Adrenal gland (tissue), 12 donors: Measurements from ENCODE around the gene MAPK7. TPM values are rescaled to one million over a fixed set of nuclear protein-coding genes. Genes with fewer than 3 reads are reported as not detected.

Experiments used
- DNase-seq, 7 donors: peaks; one replicate each; pipeline ENCODE4 v3.0.0-alpha.2; 2019 to 2020
- H3K27ac ChIP-seq, 5 donors: fragments of 200-600 bp; sonication (generic) in 4 of 5; 1 replicate in 3 of 5; 2 replicates in 2 of 5; pipeline versions ENCODE4 v1.5.1 to v1.8.0; 2016 to 2020; ENCODE audit warnings: mild to moderate bottlenecking in 1 of 5
- H3K27me3 ChIP-seq: fragments of 200-600 bp; 2 replicates; pipeline ENCODE4 v1.8.0; 2021
- H3K36me3 ChIP-seq, 2 donors: fragments of 200-600 bp; replicated peaks in 1 of 2; 1 replicate in 1 of 2; 2 replicates in 1 of 2; pipeline versions ENCODE4 v1.5.1 to v1.8.0; 2018 to 2022
- H3K4me1 ChIP-seq, 2 donors: fragments of 200-600 bp; replicated peaks in 1 of 2; 1 replicate in 1 of 2; 2 replicates in 1 of 2; pipeline versions ENCODE4 v1.5.1 to v1.8.0; 2018 to 2021
- H3K4me3 ChIP-seq, 4 donors: fragments of 200-600 bp; sonication (generic) in 3 of 4; one replicate each; pipeline ENCODE4 v1.5.1; 2016 to 2018
- H3K9me3 ChIP-seq, 3 donors: fragments of 200-600 bp; sonication (generic) in 1 of 3; replicated peaks in 1 of 3; 1 replicate in 2 of 3; 2 replicates in 1 of 3; pipeline versions ENCODE4 v1.5.1 to v1.8.0; 2016 to 2021
- POLR2A ChIP-seq, 2 donors: fragments of 450-650 bp; IDR thresholded peaks; one replicate each; pipeline ENCODE4 v1.6.1; 2017; ENCODE audit warnings: antibody characterized with exemption in 2 of 2, mild to moderate bottlenecking in 2 of 2, moderate library complexity in 1 of 2
- WGBS, 4 donors: extraction: QIAGEN DNeasy Blood & Tissue Kit in 2 of 4; methylation state at CpG; one replicate each; pipeline versions ENCODE4 v1.1.5 to v1.1.7; 2013 to 2017; 5-methylcytosine and 5-hydroxymethylcytosine counted together
- intact Hi-C, 2 donors: fragments of 100-400 bp; cut with DNase I; formaldehyde crosslinking; loops; one replicate each; pipeline versions ENCODE4 v1.14.1 to v1.15.0; 2022 to 2023
- polyA plus RNA-seq, 3 donors: library from polyadenylated mRNA; stranded (reverse); fragments of 200-250 nt in 2 of 3; fragments of 350-450 nt in 1 of 3; fragmentation: Illumina TruSeq in 1 of 3; extraction: RNeasy Lipid Tissue Mini Kit (QIAGEN cat#74804) in 1 of 3; gene quantifications; one replicate each; pipeline ENCODE4 v1.2.3, GENCODE V29; 2013 to 2014
- total RNA-seq, 9 donors: library from RNA; depleted of rRNA in 4 of 9; stranded (reverse); fragments of >200 nt in 4 of 9; fragments of 120-200 nt in 1 of 9; fragmentation: NEBNext Ultra II Directional in 1 of 9; extraction: Animal tissue kit (Norgen Biotek cat#: 25700) in 1 of 9; gene quantifications; one replicate each; pipeline versions ENCODE4 v1.1.0 to v1.2.4, GENCODE V29; 2013 to 2023
- TF ChIP-seq, protein P1 (sequence below), 6 experiments: fragments of 450-650 bp in 4 of 6; fragments of 200-600 bp in 2 of 6; sonication (generic) in 1 of 6; IDR thresholded peaks; 1 replicate in 5 of 6; 2 replicates in 1 of 6; pipeline versions ENCODE4 v1.5.1 to v1.8.0; 2016 to 2021; ENCODE audit warnings: antibody characterized with exemption in 6 of 6, mild to moderate bottlenecking in 2 of 6, moderate library complexity in 1 of 6
- donor health status: healthy with polysubstance abuse.
- donor health status: Bipolar disorder and iron deficiency.
- donor health status: DM: yes; HTN: yes; CAD: no.
- donor health status: DM: no; HTN: no; CAD: no.
- donor health status: DM: no; HTN: no; CAD: no.
- donor health status: DM: yes; HTN: yes; CAD: no.

MAPK7 gene
- total and polyA plus RNA-seq, 12 donors = 7.6 to 223 (median 44.6) TPM

- intact Hi-C loops = no loop called here
- WGBS, 4 donors = 84 to 88% (median 86%) methylated on average over 12 to 13 of the region's 13 CpGs
- Histone ChIP-seq H3K27ac (peak overlapping the region in 1 of 5 donors; percentile 36), H3K36me3 (peaks cover 0 to 53% of the 10 kb centered on the region in 2 donors), H3K4me1 (peaks cover 31 to 51% of the 10 kb centered on the region in 2 donors), H3K27me3 (no peaks in the 10 kb centered on the region), H3K4me3 (no peak overlapping the region), H3K9me3 (no peaks in the 10 kb centered on the region)
- peak in 3 of 7 donors; percentile 9 to 53 (median 12) for DNase-seq
- TF ChIP-seq, protein P1, sequence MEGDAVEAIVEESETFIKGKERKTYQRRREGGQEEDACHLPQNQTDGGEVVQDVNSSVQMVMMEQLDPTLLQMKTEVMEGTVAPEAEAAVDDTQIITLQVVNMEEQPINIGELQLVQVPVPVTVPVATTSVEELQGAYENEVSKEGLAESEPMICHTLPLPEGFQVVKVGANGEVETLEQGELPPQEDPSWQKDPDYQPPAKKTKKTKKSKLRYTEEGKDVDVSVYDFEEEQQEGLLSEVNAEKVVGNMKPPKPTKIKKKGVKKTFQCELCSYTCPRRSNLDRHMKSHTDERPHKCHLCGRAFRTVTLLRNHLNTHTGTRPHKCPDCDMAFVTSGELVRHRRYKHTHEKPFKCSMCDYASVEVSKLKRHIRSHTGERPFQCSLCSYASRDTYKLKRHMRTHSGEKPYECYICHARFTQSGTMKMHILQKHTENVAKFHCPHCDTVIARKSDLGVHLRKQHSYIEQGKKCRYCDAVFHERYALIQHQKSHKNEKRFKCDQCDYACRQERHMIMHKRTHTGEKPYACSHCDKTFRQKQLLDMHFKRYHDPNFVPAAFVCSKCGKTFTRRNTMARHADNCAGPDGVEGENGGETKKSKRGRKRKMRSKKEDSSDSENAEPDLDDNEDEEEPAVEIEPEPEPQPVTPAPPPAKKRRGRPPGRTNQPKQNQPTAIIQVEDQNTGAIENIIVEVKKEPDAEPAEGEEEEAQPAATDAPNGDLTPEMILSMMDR (IDR thresholded peaks at IDR 0.05) = no peak
- no peak for TF ChIP-seq POLR2A (IDR thresholded peaks at IDR 0.05)
Measured at GRCh38 chr17:19382531-19383444, 4.5 kb downstream of the MAPK7 start.

GRCh38 chr17:19383681-19384470, 5.6 kb downstream of the MAPK7 start:
- H3K4me1 ChIP-seq = peaks cover 40 to 62% of the 10 kb centered on the region in 2 donors
- H3K27ac ChIP-seq = peak overlapping the region in 3 of 5 donors; percentile 26 to 96 (median 91)
- H3K27me3 ChIP-seq = no peaks in the 10 kb centered on the region
- no peaks in the 10 kb centered on the region for H3K9me3 ChIP-seq
- WGBS, 4 donors = 79 to 94% (median 87%) methylated on average over 5 to 6 of the region's 6 CpGs
- TF ChIP-seq POLR2A (IDR thresholded peaks at IDR 0.05) = no peak
- TF ChIP-seq, protein P1 (IDR thresholded peaks at IDR 0.05) = no peak
- DNase-seq = peak in 4 of 7 donors; percentile 12 to 51 (median 33)
- peaks cover 0 to 53% of the 10 kb centered on the region in 2 donors for H3K36me3 ChIP-seq
- intact Hi-C loops = no loop called here
- H3K4me3 ChIP-seq = no peak overlapping the region

- H3K27ac ChIP-seq = peak overlapping the region in 3 of 5 donors; percentile 26 to 96 (median 91)
- H3K36me3 ChIP-seq = peaks cover 0 to 47% of the 10 kb centered on the region in 2 donors
- intact Hi-C loops = no loop called here
- no peak overlapping the region for H3K4me3 ChIP-seq
- H3K4me1 ChIP-seq = peaks cover 38 to 62% of the 10 kb centered on the region in 2 donors
- no peaks in the 10 kb centered on the region for H3K27me3 ChIP-seq
- DNase-seq = peak; percentile 65 to 93 (median 82)
- TF ChIP-seq, protein P1 (IDR thresholded peaks at IDR 0.05) = no peak
- no peak for TF ChIP-seq POLR2A (IDR thresholded peaks at IDR 0.05)
- no peaks in the 10 kb centered on the region for H3K9me3 ChIP-seq
- WGBS, 4 donors = 45 to 72% (median 67%) methylated on average over 3 to 16 of the region's 16 CpGs
Measured at GRCh38 chr17:19384723-19385391, 6.6 kb downstream of the MAPK7 start.
